ENCODE data around the gene PGM1.

PGM1 gene

GRCh38 chr1:63701187-63701586, 108.0 kb downstream of the PGM1 start:
- no peak for DNase-seq (ENCODE audit: low read depth)

GRCh38 chr1:63703701-63704107, 110.5 kb downstream of the PGM1 start:
- DNase-seq (ENCODE audit: low read depth): no peak

GRCh38 chr1:63704443-63704842, 111.2 kb downstream of the PGM1 start:
- no peak for DNase-seq (ENCODE audit: low read depth)

GRCh38 chr1:63705078-63705477, 111.9 kb downstream of the PGM1 start:
- no peak for DNase-seq (ENCODE audit: low read depth)

GRCh38 chr1:63709267-63709828, 116.1 kb downstream of the PGM1 start:
- DNase-seq (ENCODE audit: low read depth): no peak

All from GM04503 (cell line).